HG02623 (cell line): ENCODE data around the gene RAE1.
"Not testable (repeated sequence)": the region's sequence is repeated elsewhere in the genome, so short reads cannot be mapped to it uniquely, and the experiment has no call there.

Experiments
- ATAC-seq: cut with Tn5 transposase; IDR thresholded peaks from one replicate; pipeline ENCODE4 v1.9.1; 2021; ENCODE audit warnings: moderate library complexity; ENCODE audit not compliant: unreplicated experiment

RAE1 gene

DNA sequence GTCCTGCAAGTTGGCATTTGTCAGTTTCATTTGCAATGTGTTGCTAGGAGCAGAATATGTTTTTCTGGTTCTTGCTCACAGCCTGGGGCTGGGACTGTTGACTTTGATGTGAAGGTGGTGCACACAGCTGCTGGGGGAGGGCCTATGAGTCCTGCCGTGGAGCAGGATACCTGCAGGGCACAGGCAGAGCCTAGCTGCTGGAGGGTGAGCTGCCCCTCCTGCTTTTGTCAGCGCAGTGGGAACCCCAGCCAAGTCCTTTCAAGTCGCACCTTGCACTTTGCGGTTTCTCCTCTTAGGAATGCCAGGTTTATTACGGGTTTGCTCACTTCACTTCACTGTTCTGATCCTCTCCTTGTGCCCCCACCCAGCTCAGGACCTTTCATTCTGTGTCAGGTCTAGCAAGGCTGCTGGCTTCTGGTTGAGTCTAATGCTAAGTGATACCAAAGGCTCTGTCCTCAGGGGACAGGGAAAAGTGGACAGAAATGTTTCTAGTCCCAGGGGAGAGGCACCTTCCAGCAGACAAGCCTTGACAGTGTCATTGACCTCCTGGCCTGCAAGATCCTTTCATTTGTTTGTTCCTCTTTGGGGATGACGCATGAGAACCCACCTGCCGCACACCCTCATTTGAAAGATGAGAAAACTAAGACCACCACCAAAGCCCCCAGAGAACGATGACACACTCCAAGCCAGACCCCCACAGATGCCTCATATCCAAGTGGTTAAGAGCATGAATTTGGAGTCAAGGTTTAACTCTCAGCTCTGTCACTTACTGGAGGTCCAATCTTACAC, 24.2 kb upstream of the RAE1 start:
- no peak for ATAC-seq

DNA sequence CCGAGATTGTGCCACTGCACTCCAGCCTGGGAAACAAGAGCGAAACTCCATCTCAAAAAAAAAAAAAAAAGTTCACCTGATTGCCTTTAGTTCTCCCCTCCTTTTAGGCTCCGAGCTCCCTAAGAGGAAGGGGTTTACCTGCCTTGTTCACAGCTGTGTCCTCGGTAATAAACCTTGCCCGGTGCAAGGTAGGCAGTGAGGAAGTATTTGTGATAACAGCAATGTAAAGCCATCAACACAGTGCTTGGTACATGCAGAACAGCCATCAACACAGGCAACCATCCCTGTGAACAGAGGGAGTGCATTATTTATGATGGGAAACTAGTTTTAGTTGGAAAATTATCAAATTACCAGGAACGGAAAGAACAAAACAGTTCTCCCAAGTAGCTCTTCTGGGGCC, 23.2 kb upstream of the RAE1 start:
- no peak for ATAC-seq

DNA sequence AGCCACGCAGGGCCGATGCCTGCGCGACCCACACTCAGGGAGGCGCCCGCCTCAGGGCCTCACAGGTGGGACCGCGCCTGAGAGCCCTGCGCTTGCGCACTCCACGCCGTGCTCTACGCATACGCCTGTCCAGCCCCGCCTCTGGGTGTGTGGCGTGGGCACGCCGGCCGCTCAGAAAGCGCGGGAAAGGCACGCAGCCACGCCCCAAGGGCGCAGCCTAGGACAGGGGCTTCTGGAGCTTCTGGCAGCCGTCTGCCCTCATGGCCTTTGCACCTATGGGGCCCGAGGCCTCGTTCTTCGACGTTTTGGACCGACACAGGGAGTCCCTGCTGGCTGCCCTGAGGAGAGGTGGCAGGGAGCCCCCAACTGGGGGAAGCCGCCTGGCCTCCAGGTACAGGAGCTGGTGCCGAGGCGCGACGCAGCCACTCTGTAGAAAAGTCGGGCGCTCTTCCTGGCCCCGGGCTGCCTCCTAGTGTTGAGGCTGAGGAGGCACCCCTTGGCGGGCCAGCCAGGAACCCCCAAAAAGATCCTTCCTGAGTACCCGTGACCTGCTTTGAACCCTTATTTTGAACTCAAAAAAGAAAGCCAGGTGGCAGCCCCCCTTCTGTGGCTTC, 21.3 kb upstream of the RAE1 start, which contains the start of gene SPO11:
TSS of gene SPO11 (plus strand) at position 196 of the 614 bp plus-strand sequence. CDS start at position 261, 65 bp downstream.
- ATAC-seq: no peak

DNA sequence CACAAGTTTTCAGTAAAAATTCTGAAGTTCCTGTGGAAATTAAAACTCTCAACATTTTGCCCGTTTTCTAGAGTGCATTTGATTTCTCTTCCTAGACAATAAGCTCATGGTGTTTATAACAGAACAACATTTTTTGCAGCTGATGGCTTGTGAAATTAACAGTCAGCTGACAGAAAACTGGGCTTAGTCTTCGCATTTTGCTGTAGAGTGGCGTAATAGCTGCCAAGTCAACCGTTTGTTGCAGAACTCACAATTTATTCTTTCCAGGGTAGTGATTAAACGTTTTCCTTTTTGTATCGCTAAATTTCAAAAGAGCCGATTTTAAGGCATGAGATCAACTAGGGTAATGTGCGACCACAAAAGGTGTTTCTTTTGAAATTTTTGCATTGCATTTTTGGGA, 20.1 kb upstream of the RAE1 start:
- no peak for ATAC-seq

DNA sequence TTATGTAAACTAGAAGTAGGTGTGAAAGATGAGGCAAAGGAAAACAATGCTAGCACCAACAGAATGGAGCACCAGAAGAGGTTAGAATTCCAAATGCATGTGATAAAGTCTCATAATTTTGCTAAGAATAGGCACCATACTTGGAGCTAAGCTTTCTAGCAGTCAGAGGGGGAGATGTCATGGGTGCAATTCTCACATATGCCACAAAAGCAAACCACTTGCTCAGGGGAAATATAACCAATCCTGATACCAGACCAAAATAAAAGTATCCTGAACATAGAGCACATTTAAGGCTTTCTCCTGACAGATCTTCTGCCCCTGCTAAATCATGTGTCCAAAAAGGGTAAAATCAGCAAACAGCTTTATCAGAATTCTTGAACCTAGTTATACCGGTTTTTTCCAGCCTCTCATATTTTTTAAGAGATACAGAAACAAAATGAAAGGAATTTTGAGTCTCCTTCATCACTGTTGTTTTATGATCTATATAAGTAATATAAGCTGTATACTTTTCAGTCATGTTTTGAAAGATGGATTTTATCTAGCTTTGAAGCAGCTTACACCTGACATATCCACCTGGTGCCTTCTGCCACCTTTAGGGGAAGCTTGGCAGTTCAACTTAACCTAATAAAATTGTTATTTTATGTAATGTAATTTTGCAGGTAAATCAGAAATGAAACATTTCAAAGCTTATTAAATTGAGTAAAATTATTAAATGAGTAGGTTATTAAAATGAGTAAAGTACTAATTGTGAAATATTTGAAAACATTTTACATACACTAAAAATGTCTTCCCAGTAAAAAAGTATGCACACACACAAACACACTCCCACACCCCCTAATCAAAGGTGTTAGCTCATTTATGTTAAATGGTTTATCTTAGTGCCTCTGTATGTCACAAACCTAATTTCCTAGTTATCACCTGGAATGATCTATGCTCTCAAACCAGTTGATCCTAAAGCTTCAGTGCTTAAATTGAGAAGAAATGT, 18.7 kb upstream of the RAE1 start:
- ATAC-seq: no peak

DNA sequence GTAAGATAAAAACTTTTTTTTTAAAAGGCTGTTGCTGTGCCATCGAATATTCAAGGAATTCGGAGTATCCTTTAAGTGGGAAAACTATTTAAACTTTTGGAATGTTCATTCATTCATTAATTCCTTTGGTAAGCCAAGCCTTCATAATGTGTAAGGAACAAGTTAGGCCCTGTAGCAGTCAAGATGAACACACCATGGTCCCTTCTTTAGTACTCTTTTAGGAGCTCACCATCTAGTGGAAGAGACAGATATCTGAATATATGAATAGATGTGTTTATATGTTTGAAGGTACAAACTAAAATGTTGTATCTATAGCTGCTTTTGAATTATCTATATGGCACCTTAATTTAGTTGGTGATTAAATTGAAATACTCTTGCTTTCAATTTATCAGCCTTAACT, 15.7 kb upstream of the RAE1 start:
- no peak for ATAC-seq

DNA sequence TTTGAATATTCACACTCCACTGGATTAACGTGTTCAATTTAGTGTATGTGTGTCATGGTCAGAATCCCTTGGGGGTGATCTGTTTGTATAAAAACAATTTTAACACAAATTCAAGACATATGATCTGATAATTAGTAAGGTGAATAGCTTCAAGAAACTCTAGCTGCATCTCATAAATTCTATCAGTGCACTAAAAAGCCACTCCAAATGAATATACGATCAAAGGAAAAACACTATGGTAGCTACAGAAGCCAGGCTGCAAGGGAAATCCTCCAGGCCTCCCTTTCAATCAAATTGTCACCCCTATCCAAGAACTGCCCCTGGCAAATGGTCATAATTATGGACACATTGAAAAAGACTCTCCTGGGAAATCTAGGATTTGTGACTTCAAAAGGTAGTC, 9.4 kb upstream of the RAE1 start:
- ATAC-seq: no peak

DNA sequence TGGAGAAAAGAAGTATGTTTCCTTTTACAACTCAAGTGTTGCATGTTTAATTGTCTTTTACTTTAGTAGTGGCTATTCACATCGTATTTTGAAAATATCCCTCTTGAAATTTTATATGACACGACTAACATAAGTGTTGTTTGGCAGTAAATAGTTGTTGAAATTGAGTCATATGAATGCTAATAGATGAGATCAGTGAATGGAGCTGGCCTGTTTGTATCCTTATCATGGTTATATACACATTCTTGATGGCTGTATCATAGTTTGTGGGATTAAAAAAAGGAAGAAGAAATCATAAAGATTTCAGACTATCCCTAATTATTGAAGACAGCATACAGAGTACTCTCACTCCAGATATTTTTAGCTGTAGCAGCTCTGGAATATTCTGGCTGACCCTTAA, 8.2 kb upstream of the RAE1 start:
- ATAC-seq: no peak

DNA sequence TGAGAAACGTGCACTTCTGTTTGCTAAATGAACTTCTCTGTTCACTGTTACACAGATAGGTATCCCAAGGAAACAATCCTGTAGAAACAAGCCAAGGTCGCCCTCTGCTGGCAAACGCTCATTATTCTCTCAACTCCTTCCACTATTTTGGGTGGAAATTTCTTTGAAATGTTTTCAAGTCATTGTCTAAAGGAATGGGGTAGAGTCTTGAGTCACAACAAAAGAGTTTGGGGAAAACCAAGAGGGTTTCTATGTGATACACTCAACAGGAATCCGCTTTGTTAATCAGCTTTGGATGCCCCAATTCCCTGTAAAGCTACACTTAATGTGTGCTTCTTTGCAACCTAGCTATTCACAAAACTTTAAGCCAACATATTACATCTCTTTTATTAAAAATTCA, 4.6 kb upstream of the RAE1 start:
- ATAC-seq: no peak

DNA sequence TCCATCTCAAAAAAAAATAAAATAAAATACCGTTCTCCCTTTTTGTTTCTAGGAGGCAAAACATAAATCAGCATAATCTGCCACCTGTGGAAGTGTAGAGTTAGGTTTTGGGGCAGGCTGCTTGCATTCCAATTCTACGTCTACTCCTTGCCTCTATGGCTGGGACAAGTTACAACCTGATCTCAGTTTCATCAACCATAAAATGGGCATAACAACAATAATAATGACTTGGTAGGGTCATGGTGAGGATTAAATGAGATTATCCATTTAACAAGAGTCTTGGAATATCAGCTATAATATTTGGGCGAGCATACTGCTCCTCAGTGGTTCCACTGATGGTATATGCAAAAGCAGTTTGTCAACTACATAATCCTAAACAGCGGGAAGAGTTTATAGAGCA, 3.7 kb upstream of the RAE1 start:
- ATAC-seq: no peak

DNA sequence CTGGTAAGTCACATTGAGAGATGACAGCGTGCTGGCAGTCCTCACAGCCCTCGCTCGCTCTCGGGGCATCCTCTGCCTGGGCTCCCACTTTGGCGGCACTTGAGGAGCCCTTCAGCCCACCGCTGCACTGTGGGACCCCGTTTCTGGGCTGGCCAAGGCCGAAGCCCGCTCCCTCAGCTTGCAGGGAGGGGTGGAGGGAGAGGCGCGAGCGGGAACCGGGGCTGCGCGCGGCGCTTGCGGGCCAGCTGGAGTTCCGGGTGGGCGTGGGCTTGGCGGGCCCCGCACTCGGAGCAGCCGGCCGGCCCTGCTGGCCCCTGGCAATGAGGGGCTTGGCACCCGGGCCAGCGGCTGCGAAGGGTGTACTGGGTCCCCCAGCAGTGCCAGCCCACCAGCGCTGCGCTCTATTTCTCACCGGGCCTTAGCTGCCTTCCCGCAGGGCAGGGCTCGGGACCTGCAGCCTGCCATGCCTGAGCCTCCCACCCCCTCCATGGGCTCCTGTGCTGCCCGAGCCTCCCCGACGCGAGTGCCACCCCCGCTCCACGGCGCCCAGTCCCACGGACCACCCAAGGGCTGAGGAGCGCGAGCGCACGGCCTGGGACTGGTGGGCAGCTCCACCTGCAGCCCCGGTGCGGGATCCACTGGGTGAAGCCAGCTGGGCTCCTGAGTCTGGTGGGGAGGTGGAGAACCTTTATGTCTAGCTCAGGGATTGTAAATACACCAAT, 2.7 kb upstream of the RAE1 start:
- not testable (repeated sequence) for ATAC-seq

DNA sequence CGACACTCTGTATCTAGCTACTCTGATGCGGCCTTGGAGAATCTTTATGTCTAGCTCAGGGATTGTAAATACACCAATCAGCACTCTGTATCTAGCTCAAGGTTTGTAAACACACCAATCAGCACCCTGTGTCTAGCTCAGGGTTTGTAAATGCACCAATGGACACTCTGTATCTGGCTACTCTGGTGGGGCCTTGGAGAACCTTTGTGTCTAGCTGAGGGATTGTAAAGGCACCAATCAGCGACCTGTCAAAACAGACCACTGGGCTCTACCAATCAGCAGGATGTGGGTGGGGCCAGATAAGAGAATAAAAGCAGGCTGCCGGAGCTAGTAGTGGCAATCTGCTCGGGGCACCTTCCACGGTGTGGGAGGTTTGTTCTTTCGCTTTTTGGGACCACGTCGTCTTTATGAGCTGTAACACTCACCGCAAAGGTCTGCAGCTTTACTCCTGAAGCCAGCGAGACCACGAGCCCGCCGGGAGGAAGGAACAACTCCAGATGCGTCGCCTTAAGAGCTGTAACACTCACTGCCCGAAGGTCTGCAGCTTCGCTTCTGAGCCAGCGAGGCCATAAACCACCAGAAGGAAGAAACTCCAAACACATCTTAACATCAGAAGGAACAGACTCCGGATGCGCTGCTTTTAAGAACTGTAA, 2.0 kb upstream of the RAE1 start:
- not testable (repeated sequence) for ATAC-seq

DNA sequence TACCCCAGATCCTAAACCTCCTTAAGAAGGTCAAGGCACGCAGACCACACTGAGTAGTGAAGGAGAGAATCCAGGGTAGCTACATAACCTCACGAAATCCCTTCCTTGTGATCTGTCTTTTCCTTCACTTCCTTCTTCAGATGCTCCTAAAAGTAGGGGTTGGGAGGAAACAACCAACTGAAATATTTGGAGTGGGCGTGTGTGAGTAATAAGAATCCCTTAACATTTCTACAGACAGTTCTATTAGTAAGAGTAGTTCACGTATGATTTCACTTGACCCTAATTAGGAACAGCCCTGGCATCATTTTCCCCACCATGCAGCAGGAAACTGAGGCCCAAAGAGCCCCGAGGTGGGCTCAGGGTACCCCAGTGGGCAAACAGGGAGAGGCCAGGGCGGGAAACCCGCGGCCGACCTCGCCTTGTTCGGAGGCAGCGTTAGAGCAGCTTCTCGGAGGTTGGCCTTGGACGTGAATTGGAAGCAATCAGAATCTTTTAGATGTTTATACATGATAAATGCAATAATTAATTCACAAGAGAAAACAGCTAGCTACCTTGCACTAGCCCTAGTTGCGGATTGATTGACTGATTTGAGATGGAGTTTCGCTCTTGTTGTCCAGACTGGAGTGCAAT, 859 bp upstream of the RAE1 start:
- ATAC-seq: no peak

DNA sequence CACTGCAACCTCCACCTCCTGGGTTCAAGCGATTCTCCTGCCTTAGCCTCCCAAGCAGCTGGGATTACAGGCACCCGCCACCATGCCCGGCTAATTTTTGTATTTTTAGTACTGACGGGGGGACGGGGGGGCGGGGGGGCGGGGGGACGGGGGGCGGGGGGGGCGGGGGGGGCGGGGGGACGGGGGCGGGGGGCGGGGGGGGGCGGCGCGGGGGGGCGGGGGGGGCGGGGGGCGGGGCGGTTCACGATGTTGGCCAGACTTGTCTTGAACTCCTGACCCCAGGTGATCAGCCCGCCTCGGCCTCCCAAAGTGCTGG, 371 bp upstream of the RAE1 start:
- not testable (repeated sequence) for ATAC-seq

DNA sequence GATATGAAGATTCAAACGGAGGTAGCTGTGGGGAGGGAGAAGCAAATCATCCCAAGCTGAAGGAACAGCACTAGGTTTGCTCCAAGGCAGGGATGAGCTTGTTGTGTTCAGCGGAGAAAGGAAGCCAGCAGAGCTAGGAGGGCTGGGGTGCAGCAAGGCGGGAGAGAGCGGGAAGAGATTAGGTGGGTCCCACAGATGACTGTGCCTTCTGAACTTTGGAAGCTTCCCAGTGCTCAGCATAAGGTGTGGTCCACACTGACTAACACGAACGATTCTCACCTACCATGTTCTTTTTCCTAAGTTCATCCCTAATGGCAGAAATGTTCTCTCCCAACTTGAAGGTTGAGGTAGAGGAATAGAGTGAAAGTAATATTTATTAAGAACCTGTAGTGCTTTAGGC, 1.2 kb downstream of the RAE1 start:
- ATAC-seq: no peak

DNA sequence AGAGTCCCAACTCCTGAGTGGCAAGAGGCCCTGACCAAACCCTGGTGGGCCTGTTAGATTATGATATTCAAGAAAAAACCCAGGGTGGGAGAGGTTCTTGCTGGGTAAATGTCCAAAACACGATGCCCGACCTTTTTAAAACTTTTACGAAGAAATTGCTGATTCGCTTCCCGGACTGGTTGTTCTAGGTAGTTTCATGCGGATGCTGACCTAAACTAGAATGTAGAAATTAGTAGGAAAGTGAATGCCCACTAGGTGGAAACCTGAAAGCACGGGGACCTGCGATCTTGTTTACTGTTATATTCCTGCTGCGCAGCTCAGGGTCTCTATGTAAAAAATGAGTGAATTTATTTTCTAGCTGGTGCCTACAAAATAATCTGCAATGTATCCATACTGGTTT, 2.3 kb downstream of the RAE1 start:
- ATAC-seq: no peak

DNA sequence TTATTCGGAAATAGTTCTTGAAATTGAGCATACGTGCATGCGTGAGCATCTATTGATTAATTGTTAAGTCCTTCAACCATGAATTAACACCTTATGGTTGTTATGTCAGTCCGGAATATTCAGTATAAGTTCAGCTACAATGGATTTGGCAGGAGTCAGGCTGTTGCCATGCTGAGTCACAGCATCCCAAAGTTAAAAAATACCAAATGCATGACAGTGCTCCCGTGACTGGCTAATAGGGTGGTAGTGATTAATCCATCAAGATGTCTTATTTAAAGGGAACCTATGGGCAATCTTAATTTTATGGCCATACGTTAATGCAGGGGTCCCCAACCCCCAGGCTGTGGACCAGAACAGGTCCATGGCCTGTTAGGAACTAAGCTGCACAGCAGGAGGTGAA, 10.5 kb downstream of the RAE1 start:
- no peak for ATAC-seq

DNA sequence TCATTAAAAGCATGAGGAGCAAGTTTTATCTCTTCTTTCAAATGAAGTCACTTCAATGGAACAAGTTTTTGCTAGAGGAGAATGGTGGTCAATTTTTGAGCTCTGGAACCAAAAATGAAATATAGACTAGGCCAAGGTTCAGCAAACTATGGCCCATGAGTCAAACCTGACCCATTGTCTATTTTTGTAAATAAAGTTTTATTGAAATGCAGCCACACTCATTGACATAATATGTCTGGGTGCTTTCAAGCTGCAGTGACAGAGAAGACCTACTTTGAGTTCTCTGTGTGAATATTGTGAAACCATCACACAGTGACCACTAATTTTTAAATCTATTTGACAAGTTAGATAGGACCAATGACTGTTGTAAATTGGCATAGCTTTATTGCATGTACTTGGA, 13.4 kb downstream of the RAE1 start:
- ATAC-seq: no peak

DNA sequence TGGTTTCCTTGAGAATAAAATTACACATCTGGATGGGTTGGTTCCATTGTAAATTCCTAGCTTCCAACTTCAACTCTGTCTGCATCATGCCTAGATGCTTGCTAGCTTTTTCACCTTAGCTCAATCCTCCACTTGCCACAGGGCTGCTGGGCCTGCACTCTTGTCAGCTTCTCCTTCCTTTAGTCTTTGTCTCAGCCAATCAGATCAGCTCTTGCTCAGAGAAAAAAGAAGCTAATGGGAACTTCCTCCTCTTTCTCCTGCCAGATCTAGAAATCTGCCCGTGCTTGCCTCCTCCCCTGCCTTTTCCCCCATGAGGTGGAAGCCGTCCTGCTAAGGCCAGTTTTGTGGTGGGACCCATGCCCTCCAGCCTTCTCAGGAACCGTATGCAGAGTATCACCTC, 18.5 kb downstream of the RAE1 start:
- ATAC-seq: no peak

DNA sequence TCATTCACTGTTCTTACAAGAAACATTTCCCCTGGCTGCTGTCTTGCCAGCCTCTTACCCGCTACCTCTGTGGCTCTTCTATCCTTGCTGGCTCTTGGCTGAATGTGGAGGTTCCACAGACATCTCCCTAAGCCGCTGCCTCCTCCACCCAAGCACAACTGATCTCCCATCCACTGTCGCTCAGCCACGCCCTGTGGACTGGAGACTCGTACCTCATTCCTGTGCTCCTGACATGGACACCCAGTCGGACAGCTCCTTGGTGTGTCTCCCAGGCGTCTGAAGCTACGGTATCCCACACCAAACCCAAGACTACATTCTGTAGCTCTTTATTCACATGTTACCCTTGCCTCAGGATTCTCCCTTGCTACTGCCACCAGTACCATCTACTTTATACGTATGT, 19.3 kb downstream of the RAE1 start:
- ATAC-seq: no peak
